Activated CD4-positive, alpha-beta T cell treated with anti-CD3 and anti-CD28 coated beads for 4 hours (primary cell): ENCODE measurements around the gene VMAC.

ENCODE experiments used
- DNase-seq, 2 donors: peaks; one replicate each; pipeline ENCODE4 v3.0.0-alpha.2; 2020

Gene VMAC

DNA sequence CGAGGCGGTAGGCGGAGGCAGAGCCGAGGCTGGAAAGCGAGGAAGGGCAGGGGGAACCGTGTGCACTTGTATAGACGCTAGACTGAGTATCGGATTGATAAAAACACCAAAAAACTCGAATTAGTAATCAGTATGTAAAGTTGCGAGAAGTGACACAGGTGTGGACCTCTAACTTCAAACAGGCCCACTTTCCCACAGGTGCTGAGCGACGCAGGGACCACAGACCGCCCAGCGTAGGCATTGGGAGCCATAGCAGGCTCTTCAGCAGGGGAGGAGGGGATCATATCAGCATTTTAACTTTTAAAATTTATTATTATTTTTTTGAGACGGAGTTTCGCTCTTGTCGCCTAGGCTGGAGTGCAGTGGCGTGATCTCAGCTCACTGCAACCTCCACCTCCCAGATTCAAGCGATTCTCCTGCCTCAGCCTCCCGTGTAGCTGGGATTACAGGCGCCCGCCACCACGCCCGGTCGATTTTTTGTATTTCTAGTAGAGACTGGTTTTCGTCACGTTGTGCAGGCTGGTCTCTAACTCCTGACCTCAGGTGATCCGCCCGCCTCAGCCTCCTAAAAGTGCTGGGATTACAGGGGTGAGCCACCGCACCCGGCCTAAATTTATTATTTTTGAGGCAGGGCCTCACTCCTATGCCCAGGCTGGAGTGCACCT is 574 bp downstream of the VMAC start:
- no peak for DNase-seq

DNA sequence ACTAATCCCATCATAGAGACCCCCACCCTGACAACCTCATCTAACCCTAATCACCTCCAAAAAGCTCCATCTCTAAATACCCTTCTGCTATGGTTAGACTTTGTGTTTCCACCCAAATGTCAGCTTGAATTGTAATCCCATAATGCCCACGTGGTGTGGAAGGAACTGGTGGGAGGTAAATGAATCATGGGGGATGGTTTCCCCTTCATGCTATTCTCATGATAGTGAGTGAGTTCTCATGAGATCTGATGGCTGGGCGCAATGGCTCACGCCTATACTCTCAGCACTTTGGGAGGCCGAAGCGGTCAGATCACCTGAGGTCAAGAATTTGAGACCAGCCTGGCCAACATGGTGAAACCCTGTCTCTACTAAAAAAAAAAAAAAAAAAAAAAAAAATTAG is 2.6 kb downstream of the VMAC start:
- no peak for DNase-seq

DNA sequence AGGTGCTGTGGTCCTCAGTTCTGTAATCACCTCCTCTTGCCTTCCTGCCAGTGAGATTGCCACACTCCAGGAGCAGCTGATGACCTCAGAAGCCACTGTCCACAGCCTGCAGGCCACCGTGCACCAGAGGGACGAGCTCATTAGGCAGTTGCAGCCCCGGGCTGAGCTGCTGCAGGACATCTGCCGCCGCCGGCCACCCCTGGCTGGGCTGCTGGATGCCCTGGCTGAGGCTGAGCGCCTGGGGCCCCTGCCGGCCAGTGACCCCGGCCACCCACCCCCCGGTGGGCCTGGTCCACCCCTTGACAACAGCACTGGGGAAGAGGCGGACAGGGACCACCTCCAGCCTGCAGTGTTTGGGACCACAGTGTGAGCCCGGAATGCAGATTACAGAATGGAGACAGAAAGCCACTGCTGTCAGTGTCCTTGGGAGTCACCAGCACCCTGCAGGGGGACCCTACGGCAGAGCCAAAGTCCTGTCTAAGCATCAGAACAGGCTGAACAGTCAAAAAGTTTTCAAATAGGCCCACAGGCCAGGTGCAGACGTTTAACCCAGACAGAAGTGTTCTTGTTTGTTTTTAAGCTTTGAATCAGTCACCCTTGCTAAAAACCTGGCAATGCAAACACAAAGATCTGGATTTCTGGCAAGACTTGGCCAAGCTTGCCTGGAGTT is 4.2 kb downstream of the VMAC start:
- DNase-seq = no peak

DNA sequence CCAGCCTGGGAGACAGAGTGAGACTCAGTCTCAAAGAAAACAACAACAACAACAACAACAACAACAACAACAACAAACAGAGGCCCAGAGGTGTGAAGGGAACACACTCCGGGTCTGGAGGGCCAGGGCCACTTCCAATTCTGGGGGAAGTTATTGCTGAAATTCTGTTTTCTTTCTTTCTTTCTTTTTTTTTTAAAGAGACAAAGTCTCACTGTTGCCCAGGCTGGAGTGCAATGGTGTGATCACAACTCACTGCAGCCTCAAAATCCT is 5.9 kb downstream of the VMAC start:
- no peak for DNase-seq

DNA sequence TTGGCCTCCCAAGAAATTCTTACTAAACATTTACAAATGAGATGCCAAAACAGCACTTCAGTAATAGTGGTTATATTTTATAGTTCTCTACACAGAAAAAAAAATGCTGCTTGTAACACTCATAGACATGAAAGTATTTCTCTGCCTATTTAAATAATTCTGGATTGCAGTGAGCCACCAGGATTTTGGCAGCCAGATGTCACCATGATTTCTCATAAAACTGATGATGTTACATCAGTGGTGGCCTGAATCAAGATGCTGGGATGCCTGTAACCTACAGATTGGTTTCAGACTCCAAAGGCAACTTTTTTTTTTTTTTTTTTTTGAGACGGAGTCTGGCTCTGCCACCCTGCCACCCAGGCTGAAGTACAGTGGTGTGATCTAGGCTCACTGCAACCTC is 6.7 kb downstream of the VMAC start:
- no peak for DNase-seq

DNA sequence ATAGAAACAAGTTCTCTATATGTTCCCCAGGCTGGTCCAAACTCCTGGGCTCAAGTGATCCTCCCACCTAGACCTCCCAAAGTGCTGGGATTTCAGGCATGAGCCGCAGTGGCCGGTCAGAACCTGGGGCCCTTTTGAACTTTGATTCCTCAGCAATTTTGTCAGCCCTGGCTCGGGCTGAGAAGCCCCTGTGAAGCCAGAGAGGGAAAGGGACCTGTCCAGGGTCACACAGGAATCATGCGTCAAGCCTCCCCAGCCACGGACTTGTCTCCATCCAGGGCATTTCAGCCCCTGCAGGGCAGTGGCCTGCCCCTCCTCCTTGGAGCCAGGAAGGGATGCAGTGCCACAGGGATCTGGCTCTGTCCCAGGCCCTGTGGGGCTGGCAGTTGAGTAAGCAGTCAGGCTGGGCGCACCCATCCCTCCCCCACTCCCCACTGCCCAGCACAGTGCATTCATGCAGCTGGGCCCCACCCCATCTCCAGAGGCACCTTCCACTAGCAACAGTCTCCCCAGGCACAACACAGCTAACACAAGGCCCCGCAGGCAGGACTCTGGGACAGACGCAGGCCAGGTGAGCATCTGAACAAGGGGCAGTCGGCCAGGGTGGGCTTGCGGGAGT is 9.2 kb downstream of the VMAC start, which contains the start of gene CAPS:
Gene CAPS (plus strand): TSS at position 516 of the 619 bp plus-strand sequence. CDS start 153 bp downstream, outside the sequence.
- no peak for DNase-seq

DNA sequence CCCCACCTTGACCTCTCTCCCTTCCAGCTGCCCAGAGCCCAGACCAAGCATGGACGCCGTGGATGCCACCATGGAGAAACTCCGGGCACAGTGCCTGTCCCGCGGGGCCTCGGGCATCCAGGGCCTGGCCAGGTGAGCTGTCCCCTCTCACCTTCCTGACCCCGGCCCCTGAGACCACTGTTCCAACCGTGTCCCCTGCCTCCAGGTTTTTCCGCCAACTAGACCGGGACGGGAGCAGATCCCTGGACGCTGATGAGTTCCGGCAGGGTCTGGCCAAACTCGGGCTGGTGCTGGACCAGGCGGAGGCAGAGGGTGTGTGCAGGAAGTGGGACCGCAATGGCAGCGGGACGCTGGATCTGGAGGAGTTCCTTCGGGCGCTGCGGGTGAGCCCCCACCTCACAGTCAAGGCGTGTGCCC is 9.7 kb downstream of the VMAC start:
- no peak for DNase-seq

DNA sequence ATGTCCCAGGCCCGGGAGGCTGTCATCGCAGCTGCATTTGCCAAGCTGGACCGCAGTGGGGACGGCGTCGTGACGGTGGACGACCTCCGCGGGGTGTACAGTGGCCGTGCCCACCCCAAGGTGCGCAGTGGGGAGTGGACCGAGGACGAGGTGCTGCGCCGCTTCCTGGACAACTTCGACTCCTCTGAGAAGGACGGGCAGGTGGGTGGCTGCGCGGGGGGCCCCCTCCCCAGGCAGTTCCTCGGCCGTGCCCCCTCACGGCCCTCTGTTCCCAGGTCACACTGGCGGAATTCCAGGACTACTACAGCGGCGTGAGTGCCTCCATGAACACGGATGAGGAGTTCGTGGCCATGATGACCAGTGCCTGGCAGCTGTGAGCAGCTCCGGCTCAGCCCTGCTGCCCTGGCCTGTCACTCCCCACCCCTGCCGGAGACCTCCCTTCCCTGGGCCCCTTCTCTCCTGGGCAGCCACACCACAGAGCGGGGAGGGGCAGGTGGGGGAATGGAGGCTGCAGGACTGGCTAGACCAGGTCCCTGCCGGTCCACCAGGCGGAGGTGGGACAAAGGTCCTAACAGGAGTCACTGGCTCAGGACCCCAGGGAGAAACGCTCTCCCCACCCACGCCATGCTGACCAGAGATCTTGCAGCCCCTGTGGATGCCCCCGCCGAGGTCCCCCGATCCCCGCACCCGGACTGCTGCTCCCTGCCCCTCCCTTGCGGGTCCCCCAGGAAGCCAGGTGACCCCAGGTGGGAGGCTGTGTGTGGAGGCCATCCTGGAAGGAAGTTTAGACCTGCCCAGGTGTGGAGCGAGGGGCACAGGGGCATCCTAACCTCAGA is 10.5 kb downstream of the VMAC start:
- DNase-seq = no peak

DNA sequence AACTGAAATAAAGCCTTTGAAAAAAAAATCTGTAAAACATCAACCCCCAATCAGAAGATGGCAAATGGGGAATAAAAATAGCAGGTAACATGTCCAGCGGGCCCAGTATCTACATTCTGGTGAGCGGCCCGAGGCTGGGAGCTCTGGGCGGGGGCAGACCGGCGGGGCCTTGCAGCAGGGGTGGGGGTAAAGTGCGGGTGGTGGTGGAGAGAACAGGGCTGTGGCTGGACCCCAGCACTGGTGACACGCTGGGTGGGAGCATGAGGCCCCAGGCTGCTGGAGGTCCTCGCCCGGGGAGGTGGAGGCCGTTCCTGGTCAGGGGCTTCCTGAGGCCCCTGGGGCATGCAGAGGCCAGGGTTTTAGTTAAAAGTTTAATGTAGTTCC is 11.1 kb downstream of the VMAC start:
- DNase-seq = no peak

DNA sequence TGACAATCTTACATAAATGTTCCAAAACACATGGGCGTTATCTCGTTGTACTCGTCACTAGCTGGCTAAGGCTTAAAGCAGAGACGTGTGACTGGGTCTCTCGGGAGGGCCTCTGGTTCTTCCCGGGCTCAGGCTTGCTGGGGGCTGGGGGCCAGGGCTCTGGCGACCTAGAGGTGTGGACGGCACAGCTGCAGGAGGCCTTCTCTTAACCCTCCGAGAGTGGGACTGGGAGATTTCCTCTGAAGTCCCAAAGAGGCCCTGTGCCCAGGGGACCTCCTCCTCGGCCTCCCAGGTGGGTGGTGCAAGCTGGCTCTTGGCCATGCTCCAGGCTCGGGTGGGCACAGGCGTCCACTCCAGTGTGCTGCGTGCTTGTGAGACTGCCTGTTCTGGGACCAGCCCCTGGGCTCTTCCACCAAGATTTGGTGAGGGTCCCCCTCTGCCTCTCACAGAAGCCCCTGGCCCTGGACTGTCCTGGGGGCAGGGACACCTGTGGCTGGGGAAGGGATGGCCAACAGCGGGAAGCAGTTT is 11.6 kb downstream of the VMAC start:
- no peak for DNase-seq

DNA sequence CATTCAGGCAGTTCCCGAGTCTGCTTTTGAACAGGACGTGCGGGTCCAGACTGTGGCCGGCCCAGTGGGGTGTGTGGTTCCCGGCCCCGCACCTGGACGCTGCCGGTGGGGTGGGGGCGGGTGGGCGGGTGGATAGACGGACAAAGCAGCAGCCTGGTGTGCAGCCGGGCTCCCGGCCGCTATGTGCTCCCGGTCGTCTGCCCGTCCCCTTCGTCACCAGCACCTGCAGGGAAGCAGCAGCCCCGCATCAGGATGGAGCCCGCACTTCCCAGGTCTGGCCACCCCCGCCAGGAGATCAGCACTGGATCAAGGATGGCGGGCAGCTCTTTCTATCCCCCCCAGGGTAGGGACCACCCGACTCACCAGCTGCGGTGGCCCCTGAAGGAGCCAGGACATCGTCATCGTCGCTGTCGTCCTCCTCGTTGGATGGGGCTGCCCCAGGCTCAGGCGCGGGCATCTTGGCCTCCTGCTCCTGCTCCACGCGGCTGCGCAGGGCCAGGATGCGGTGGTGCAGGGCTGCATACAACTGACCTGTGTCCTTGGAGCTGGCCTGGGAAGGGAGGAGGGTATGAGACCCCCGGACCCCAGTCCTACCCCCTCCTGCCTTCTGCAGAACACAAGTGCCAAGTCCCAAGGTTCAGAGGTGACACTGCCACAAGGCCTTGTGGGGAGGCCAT is 12.9 kb downstream of the VMAC start:
- no peak for DNase-seq

DNA sequence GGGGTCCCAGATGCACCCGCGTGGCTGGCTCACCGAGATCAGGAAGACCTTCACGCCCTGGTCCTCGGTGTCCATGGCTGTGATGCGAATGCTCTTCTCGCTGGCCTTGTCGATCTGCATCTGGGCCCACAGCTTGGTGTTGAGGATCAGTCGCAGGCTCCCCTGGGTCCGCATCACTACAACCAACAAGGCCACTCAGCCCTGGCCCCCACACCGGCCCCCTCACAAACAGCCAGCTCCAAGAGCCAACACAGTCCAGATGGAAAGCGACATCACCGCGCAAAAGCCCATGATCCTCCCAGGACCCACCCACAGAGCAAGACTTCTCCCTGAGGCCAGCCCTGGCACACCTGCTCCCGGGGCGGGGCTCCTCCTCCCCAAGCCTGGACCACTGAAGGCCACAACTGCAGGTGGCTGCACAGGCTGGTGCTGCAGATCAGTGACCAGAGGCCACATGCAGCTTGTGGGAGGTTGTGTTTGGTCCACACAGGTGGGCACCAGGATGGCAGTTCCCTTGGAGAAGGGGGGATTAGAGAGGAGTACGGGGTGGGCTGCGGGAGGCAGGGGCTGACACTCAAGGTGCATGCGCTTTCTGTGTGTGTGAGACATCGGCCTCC is 13.9 kb downstream of the VMAC start:
- DNase-seq = no peak

DNA sequence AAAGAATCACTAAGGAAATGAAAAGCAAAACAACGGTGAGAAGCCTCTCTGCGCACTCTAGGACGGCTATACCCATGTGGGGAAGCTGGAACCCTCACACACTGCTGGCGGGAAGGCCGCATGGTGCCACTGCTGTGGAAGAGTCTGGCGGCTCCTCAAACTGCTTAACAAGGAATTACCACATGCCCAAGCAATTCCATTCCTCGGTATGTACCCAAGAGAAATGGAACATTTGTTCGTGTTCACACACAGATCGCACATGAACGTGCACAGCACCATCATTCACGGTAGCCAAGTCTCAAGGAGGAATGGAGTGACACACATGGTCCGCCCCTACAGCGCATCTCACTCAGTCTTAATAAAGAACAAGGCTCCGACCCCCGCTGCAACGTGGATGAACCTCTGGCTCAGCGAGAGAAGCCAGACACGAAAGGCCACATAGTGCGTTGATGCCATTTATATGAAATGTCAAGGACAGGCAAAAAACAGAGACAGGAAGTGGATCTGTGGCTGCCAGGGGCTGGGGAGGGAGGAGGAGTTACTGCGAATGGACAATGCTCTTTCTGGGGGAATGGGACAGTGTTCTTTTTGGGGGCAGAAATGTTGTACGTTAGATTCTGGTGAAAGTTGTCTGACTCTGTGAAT is 17.0 kb downstream of the VMAC start:
- DNase-seq = no peak

DNA sequence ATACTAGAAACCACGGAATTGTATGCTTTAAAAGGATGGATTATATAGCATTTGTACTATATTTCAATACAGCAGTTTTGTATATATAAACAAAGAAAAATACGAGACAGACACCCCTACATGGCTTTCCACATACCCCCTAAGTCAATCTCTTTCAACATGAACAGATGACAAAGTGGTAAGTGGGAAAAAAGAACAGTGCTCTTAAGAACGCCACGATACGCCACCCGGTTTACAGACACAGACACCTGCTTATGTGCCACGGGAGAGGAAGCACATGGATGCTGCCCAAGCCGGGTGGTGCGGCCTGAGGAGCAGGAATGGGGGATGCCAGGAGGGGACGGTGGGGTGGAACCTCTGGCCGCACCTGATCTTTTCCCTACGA is 17.5 kb downstream of the VMAC start:
- DNase-seq = no peak

DNA sequence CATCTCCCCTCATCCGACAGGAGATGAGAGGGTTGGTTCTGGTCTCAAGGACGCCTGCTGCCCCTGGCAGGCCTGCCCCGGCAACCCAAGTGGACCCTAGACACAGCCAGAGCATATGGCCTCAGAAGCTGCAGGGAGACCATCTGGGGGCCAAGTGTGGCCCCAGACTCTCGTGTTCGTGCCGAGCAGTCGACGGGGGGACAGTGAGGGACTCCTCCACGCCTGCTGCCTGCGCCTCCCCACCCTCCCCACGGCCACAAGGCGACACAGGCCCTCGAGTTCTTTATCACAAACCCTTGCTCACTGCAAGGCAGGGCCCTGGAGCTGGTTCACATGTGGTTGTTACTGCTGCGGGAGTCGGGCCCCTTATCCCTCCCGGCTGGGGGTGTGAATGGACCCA is 18.7 kb downstream of the VMAC start:
- no peak for DNase-seq

DNA sequence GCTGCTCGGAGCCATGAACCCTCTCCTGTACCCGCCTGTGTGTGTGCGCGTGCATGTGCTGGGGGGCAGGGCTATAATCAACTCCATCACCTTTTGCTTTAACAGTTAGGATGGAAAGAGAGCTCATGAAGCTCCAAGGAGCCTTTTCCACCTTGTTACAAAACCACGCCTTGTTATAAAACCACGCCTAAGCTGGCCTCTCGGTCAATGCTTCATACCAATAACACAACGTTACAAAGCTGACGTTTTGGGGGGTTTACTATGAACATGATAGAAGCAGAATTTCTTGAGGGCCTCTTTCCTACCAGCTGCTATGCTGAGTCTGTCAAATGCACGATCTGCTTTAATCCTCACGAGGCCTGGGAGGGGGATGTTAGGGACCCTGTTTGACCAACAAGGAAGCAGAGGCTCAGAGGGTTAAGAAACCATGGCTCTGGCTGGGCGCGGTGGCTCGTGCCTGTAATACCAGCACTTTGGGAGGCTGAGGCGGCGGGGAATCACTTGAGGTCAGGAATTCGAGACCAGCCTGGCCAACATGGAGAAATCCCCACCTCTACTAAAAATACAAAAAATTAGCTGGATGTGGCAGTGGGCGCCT is 21.3 kb downstream of the VMAC start:
- no peak for DNase-seq

DNA sequence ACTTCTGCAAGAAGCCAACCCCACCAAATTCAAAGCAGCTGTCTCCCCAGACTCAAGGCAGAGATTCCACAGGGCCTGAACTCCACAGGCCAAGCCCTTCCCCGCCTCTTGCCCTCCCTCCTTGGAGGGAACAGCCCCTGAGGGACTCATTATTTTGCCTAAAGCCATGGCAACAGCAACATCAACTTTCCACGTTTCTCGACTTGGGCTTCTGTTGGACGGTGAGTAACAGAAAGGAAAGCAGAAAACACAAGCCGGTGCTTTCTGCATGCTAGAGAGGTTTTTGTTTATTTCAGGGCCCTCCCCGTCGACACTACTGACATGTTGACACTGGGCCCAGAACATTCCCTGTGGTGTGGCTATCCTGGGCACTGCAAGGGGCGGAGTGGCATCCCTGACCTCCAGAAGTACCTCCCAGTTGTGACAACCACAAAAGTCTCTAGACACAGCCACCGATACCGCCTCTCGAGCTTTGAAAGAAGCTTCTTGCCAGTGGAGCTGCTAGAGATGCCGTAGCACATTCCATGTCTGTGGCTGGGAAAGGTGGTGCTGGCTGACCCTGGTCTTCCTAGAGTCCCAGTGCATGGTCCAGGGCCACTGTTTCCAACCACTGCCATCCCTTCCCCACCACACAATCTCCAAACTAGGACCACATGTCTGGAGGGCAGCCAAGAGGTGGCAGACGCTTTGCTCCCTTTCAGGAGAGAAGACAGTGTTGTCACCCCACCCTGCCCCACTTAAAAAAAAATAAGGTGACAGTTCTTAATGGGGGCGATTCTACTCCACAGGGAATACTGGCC is 22.2 kb downstream of the VMAC start:
- DNase-seq = no peak

DNA sequence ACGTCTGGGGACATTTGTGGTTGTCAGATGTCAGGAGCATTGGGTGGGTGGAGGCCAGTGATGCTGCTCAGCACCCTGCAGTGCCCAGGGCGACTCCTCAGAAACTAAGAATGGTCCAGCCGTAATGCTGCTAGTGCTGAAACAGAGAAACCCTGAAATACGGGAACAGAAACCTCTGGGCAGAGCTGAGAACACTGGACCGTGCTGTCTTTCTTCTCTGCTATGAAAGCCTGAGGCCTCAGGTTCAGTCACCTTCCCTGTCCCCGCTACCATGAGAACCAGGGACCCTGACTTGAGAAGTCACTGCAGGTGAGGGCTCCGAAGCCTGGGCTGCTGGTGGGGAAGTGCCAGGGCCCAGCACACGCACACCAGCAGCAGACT is 22.8 kb downstream of the VMAC start:
- no peak for DNase-seq

DNA sequence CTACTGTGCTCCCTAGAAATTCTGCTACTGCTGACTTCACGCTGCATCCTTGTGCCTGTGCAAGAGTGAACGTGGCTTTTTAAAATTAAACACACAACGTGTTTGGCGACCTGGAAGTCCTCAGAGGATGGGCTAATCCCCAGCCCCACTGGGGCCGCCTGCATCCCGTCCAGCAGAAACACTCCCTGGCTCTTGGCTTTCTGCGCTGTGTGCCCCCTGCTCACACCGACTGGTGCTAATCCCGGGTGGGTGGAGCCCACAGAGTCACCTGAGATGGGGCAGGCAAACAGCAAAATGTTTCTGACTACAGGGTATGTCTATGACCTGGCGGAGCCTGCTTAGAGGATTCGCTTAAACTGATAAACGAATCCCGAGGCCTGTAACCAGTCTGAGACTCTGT is 24.5 kb downstream of the VMAC start:
- DNase-seq = no peak

DNA sequence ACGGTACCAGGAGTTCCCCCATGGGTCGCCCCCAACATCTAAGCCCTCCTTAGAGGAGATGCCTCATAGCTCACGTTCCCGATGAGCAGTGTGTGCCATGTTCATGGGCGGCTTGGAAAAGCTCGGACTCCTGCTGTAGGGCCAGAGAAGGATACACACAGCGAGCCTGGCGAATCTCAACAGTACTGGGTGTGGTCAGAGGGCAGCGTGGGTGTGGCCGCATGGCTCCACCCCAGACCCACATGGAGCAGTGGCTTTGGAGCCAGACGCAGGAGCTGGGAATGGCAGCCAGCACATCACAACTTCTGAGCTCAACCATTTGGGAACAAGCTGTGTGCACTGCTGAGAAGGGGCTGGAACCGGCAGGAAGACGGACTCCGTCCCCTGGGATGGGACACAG is 25.0 kb downstream of the VMAC start:
- DNase-seq = no peak

DNA sequence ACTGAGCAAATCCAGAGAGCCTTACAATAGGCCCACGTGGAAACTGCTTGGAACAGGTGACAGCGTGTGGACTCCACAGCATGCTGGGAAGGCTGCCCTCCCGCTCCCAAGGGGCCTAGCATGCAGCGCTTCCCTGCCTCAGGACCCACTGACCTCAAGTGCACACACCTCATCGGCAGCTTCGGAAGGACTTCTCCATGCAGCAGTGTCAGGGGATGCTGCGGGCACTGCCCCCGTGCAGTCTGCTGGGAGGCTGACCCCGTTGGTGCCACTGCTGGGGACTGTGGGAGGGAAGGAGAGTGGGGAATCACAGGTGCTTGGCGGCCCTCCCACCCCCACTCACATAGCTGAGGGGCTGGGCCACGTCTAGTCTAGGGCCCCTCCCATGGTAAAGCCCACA is 26.6 kb downstream of the VMAC start:
- DNase-seq = no peak
